HepG2 (cell line): Measurements from ENCODE around the gene PPP4R2. TPM values are rescaled to one million over a fixed set of nuclear protein-coding genes. Genes with fewer than 3 reads are reported as not detected.

Experiments used
- BORCS8-MEF2B ChIP-seq: sonication (generic); formaldehyde crosslinking; IDR thresholded peaks from 2 replicates; pipeline ENCODE4 v1.8.0; 2022; ENCODE audit warnings: mild to moderate bottlenecking, missing genetic modification reagents
- EEA1 ChIP-seq: sonication (generic); formaldehyde crosslinking; IDR thresholded peaks from 2 replicates; pipeline ENCODE4 v1.5.1; 2020; ENCODE audit warnings: mild to moderate bottlenecking, missing genetic modification reagents, borderline replicate concordance
- FOXJ3 ChIP-seq: sonication (generic); formaldehyde crosslinking; IDR thresholded peaks from 2 replicates; pipeline ENCODE4 v1.4.0; 2020; ENCODE audit warnings: missing genetic modification reagents, mild to moderate bottlenecking, borderline replicate concordance
- FOXO4 ChIP-seq: sonication (generic); formaldehyde crosslinking; conservative IDR thresholded peaks from 2 replicates; pipeline ENCODE4 v1.8.1; 2023; ENCODE audit warnings: missing genetic modification reagents
- GMEB1 ChIP-seq: sonication (generic); formaldehyde crosslinking; IDR thresholded peaks from 2 replicates; pipeline ENCODE4 v1.5.1; 2020; ENCODE audit warnings: missing genetic modification reagents, mild to moderate bottlenecking, borderline replicate concordance
- HMG20B ChIP-seq: conservative IDR thresholded peaks from 2 replicates; pipeline ENCODE4 v1.6.1; 2016; ENCODE audit warnings: missing genetic modification reagents, missing compliant biosample characterization
- HMGXB4 ChIP-seq, 2 experiments: sonication (generic) in 1 of 2; formaldehyde crosslinking in 1 of 2; IDR thresholded peaks; 2 replicates each; pipeline versions ENCODE4 v1.4.0 to v1.6.1; 2018 to 2020; ENCODE audit warnings: missing genetic modification reagents in 2 of 2, borderline replicate concordance in 1 of 2, low read depth in 1 of 2, mild to moderate bottlenecking in 1 of 2, missing biosample characterization in 1 of 2
- HOXA5 ChIP-seq: sonication (generic); formaldehyde crosslinking; IDR thresholded peaks from 2 replicates; pipeline ENCODE4 v1.4.0; 2020; ENCODE audit warnings: missing genetic modification reagents
- KDM3A ChIP-seq: IDR thresholded peaks from 2 replicates; pipeline ENCODE4 v1.6.1; 2018; ENCODE audit warnings: low read depth, missing compliant biosample characterization
- PRDM4 ChIP-seq: sonication (generic); formaldehyde crosslinking; IDR thresholded peaks from 2 replicates; pipeline ENCODE4 v1.9.0; 2021; ENCODE audit warnings: missing genetic modification reagents, borderline replicate concordance
- SP1 ChIP-seq, 2 experiments: fragments of 450-650 bp in 1 of 2; sonication (generic) in 1 of 2; formaldehyde crosslinking in 1 of 2; IDR thresholded peaks; 2 replicates each; pipeline versions ENCODE4 v1.4.0 to v1.6.1; 2016 to 2020; ENCODE audit warnings: missing genetic modification reagents in 1 of 2
- TEAD3 ChIP-seq: optimal IDR thresholded peaks from 2 replicates; pipeline ENCODE3; 2016; ENCODE audit warnings: borderline replicate concordance
- ZBTB26 ChIP-seq: IDR thresholded peaks from 2 replicates; pipeline ENCODE4 v1.6.1; 2016; ENCODE audit warnings: missing compliant biosample characterization, missing genetic modification reagents, borderline replicate concordance
- ZBTB46 ChIP-seq: sonication (generic); formaldehyde crosslinking; IDR thresholded peaks from 2 replicates; pipeline ENCODE4 v1.4.0; 2020; ENCODE audit warnings: mild to moderate bottlenecking, missing genetic modification reagents, borderline replicate concordance
- ZNF180 ChIP-seq: sonication (generic); formaldehyde crosslinking; IDR thresholded peaks from 2 replicates; pipeline ENCODE4 v1.4.0; 2020; ENCODE audit warnings: low read depth, missing genetic modification reagents, borderline replicate concordance
- ZNF552 ChIP-seq: sonication (generic); formaldehyde crosslinking; IDR thresholded peaks from 2 replicates; pipeline ENCODE4 v1.9.0; 2022; ENCODE audit warnings: missing genetic modification reagents, mild to moderate bottlenecking, borderline replicate concordance
- ZNF577 ChIP-seq: sonication (generic); formaldehyde crosslinking; IDR thresholded peaks from 2 replicates; pipeline ENCODE4 v1.4.0; 2020; ENCODE audit warnings: mild to moderate bottlenecking, low read depth, missing genetic modification reagents, borderline replicate concordance
- ZNF674 ChIP-seq: sonication (generic); formaldehyde crosslinking; IDR thresholded peaks from 2 replicates; pipeline ENCODE4 v1.5.0; 2020; ENCODE audit warnings: low read depth, mild to moderate bottlenecking, missing genetic modification reagents
- polyA plus RNA-seq, 8 experiments: library from polyadenylated mRNA; depleted of rRNA in 3 of 8; stranded (reverse) in 7 of 8; unstranded in 1 of 8; fragments of >200 nt; fragmentation: Illumina TruSeq in 4 of 8; extraction: Trizol in 4 of 8; gene quantifications; 2 replicates each; pipeline versions ENCODE4 v1.2.1 to v1.2.3, GENCODE V29; 2011 to 2016; ENCODE audit warnings: low read depth in 4 of 8, missing spikeins in 1 of 8, mixed read lengths in 1 of 8; ENCODE audit not compliant: insufficient read depth in 1 of 8
- total RNA-seq, 5 experiments: library from RNA; depleted of rRNA; stranded (reverse); fragments of >200 nt; fragmentation: Illumina TruSeq; extraction: Trizol; gene quantifications; 2 replicates each; pipeline ENCODE4 v1.2.3, GENCODE V29; 2016; ENCODE audit warnings: low read depth in 1 of 5

The PPP4R2 gene
- total and polyA plus RNA-seq, 2 of the 13 experiments (the other 11 are each of a cell fraction or from before 2014, with no cell fraction given) = 22.3 to 161 TPM

GRCh38 chr3:72957297-72957696 is 39.3 kb upstream of the PPP4R2 start (continued):
- TF ChIP-seq GMEB1 (CRISPR knock-in tag) = no peak
- no peak for TF ChIP-seq ZNF552 (CRISPR knock-in tag)
- peak; percentile 58; the same call in 1 of the 2 replicates for TF ChIP-seq HOXA5 (CRISPR knock-in tag)
- no peak for TF ChIP-seq PRDM4 (CRISPR knock-in tag)
- TF ChIP-seq FOXJ3 (CRISPR knock-in tag) = peak; percentile 88
- TF ChIP-seq ZNF180 = no peak
- no peak for TF ChIP-seq ZNF577 (CRISPR knock-in tag)
- 0 out of 2 replicates have a peak, but pooled peaks have one; percentile 42 for TF ChIP-seq BORCS8-MEF2B (CRISPR knock-in tag)
- no peak for TF ChIP-seq ZBTB46 (CRISPR knock-in tag)
- no peak for TF ChIP-seq HMGXB4 (CRISPR knock-in tag; IDR thresholded peaks at IDR 0.05; ENCODE audit: borderline replicate concordance in 1 of 2, low read depth in 1 of 2)
- TF ChIP-seq HMG20B = peak; percentile 71; the same call in 1 of the 2 replicates
- no peak for TF ChIP-seq SP1 (IDR thresholded peaks at IDR 0.05)
- TF ChIP-seq SP1 (CRISPR knock-in tag; IDR thresholded peaks at IDR 0.05) = peak; percentile 42; the same call in 1 of the 2 replicates
- TF ChIP-seq EEA1 = no peak
- no peak for TF ChIP-seq FOXO4 (CRISPR knock-in tag)
- no peak for TF ChIP-seq KDM3A
- TF ChIP-seq ZBTB26 (CRISPR knock-in tag) = no peak
- TF ChIP-seq TEAD3 (CRISPR knock-in tag) = peak; percentile 98
- TF ChIP-seq ZNF674 = no peak
